HK-2 (cell line): Measurements from ENCODE around the gene TNS3.
A peak's percentile ranks its signal among the peaks of the same experiment; 100 is the strongest.
"Not testable (repeated sequence)": the region's sequence is repeated elsewhere in the genome, so short reads cannot be mapped to it uniquely, and the experiment has no call there.

Experiments used
- DNase-seq: peaks from one replicate; pipeline ENCODE4 v3.0.0-alpha.2; 2018; ENCODE audit not compliant: unreplicated experiment

TNS3 gene

GRCh38 chr7:47452295-47452694, 129.6 kb downstream of the TNS3 start:
- no peak for DNase-seq

GRCh38 chr7:47451851-47452205, 130.1 kb downstream of the TNS3 start:
- no peak for DNase-seq

GRCh38 chr7:47449810-47450590, 131.9 kb downstream of the TNS3 start:
- DNase-seq: no peak

GRCh38 chr7:47448971-47449370, 132.9 kb downstream of the TNS3 start:
- no peak for DNase-seq

- no peak for DNase-seq
Measured at GRCh38 chr7:47447621-47448349, 134.1 kb downstream of the TNS3 start.

- DNase-seq: no peak
Measured at GRCh38 chr7:47446871-47447466, 134.9 kb downstream of the TNS3 start.

- no peak for DNase-seq
Measured at GRCh38 chr7:47444376-47445098, 137.4 kb downstream of the TNS3 start.

GRCh38 chr7:47443049-47443448, 138.9 kb downstream of the TNS3 start:
- no peak for DNase-seq

- no peak for DNase-seq
Measured at GRCh38 chr7:47442605-47442865, 139.4 kb downstream of the TNS3 start.

GRCh38 chr7:47441796-47442604, 139.9 kb downstream of the TNS3 start:
- no peak for DNase-seq

GRCh38 chr7:47441048-47441447, 140.9 kb downstream of the TNS3 start:
- DNase-seq: not testable (repeated sequence)

GRCh38 chr7:47440320-47440719, 141.6 kb downstream of the TNS3 start:
- no peak for DNase-seq

- DNase-seq: no peak
Measured at GRCh38 chr7:47439181-47439667, 142.7 kb downstream of the TNS3 start.

- no peak for DNase-seq
Measured at GRCh38 chr7:47438411-47439029, 143.4 kb downstream of the TNS3 start.

- peak; percentile 35 for DNase-seq
Measured at GRCh38 chr7:47435889-47436312, 146.0 kb downstream of the TNS3 start.

GRCh38 chr7:47433564-47433895, 148.4 kb downstream of the TNS3 start:
- no peak for DNase-seq

GRCh38 chr7:47432671-47433563, 149.0 kb downstream of the TNS3 start:
- DNase-seq: no peak

GRCh38 chr7:47430422-47430821, 151.5 kb downstream of the TNS3 start:
- DNase-seq: no peak

- DNase-seq: no peak
Measured at GRCh38 chr7:47428768-47429472, 153.0 kb downstream of the TNS3 start.
